GM12878 (cell line): ENCODE measurements around the gene PNMA6F. TPM values are rescaled to one million over a fixed set of nuclear protein-coding genes. Genes with fewer than 3 reads are reported as not detected.

ENCODE experiments used
- ATAC-seq: fragments of 200-7000 bp; cut with Tn5 transposase; 3 replicates; pipeline ENCODE4 v1.9.1; 2020; ENCODE audit warnings: mild to moderate bottlenecking, moderate library complexity
- BruUV-seq: library from RNA; stranded (reverse); fragments of 400-500 nt; replicated peaks from 2 replicates; lab custom pipeline; 2021; lab: Mats Ljungman, UMichigan
- CTCF ChIA-PET: fragments of 300-600 bp; sonication (Branson Sonifier 250); formaldehyde crosslinking; extraction: SDS; loops from one replicate; lab custom pipeline; 2021; ENCODE audit warnings: inconsistent platforms; lab: Yijun Ruan, JAX
- POLR2A ChIA-PET: fragments of 350-600 bp; formaldehyde crosslinking; extraction: SDS; loops from one replicate; lab custom pipeline; 2021; ENCODE audit warnings: inconsistent platforms; lab: Charles Lee
- RAD21 ChIA-PET: fragments of 300-600 bp; sonication (Branson Sonifier 250); formaldehyde crosslinking; loops from one replicate; lab custom pipeline; 2023; ENCODE audit warnings: antibody characterized with exemption; ENCODE audit not compliant: unreplicated experiment; lab: Charles Lee
- SMC1A ChIA-PET: fragments of 300-600 bp; sonication (Branson Sonifier 250); formaldehyde crosslinking; loops from one replicate; lab custom pipeline; 2023; ENCODE audit not compliant: unreplicated experiment, uncharacterized antibody; lab: Charles Lee
- DNase-seq: peaks from one replicate; pipeline ENCODE4 v3.0.0-alpha.2; 2011; ENCODE audit warnings: low read depth, low spot score
- FAIRE-seq: peaks from 3 replicates; lab custom pipeline; 2011; peaks lifted over from hg19 to GRCh38; lab: Jason Lieb, UNC
- H2AFZ ChIP-seq: 2 replicates; pipeline ENCODE4 v1.6.0; 2011; ENCODE audit warnings: low read depth, low read length, control low read depth; ENCODE audit not compliant: control insufficient read depth
- H3K27ac ChIP-seq: 2 replicates; pipeline ENCODE4 v1.5.1; 2011; ENCODE audit warnings: control low read depth; ENCODE audit not compliant: control insufficient read depth, insufficient read depth
- H3K27me3 ChIP-seq, 2 experiments: replicated peaks in 1 of 2; 2 replicates each; pipeline versions ENCODE4 v1.6.0 to v1.6.1; 2011; ENCODE audit warnings: low read length in 1 of 2; ENCODE audit not compliant: control insufficient read depth in 2 of 2, insufficient read depth in 2 of 2
- H3K36me3 ChIP-seq, 2 experiments: 2 replicates each; pipeline ENCODE4 v1.5.1; 2011; ENCODE audit warnings: low read length in 1 of 2; ENCODE audit not compliant: control insufficient read depth in 2 of 2, insufficient read depth in 2 of 2
- H3K4me1 ChIP-seq: 2 replicates; pipeline ENCODE4 v1.6.1; 2011; ENCODE audit warnings: mild to moderate bottlenecking, low read length, moderate library complexity, mixed read lengths; ENCODE audit not compliant: control insufficient read depth, insufficient read depth
- H3K4me2 ChIP-seq: 2 replicates; pipeline ENCODE4 v1.6.0; 2011; ENCODE audit warnings: control low read depth; ENCODE audit not compliant: control insufficient read depth, insufficient read depth
- H3K4me3 ChIP-seq: fragments of 200-600 bp; sonication (generic); 2 replicates; pipeline ENCODE4 v1.5.1; 2016
- H3K79me2 ChIP-seq: 2 replicates; pipeline ENCODE4 v1.6.0; 2011; ENCODE audit warnings: low read length; ENCODE audit not compliant: control insufficient read depth, insufficient read depth
- H3K9ac ChIP-seq: 2 replicates; pipeline ENCODE4 v1.8.0; 2011; ENCODE audit warnings: low read length, control low read depth, mixed read lengths; ENCODE audit not compliant: control insufficient read depth, insufficient read depth
- H3K9me3 ChIP-seq: replicated peaks from 3 replicates; pipeline ENCODE4 v1.5.1; 2011; ENCODE audit warnings: mild to moderate bottlenecking, low read length; ENCODE audit not compliant: control insufficient read depth, insufficient read depth
- H4K20me1 ChIP-seq: 2 replicates; pipeline ENCODE4 v1.6.0; 2011; ENCODE audit not compliant: control insufficient read depth, insufficient read depth
- BHLHE40 ChIP-seq, 2 experiments: fragments of 450-650 bp in 1 of 2; IDR thresholded peaks; 2 replicates each; pipeline ENCODE4 v1.6.1; 2011 to 2017; ENCODE audit warnings: low read depth in 2 of 2, borderline replicate concordance in 1 of 2, improper control_type of control experiment in 1 of 2, low read length in 1 of 2, mild to moderate bottlenecking in 1 of 2
- IKZF1 ChIP-seq: fragments of 450-650 bp; conservative IDR thresholded peaks from 2 replicates; pipeline ENCODE4 v1.6.1; 2017; ENCODE audit warnings: antibody characterized with exemption, mild to moderate bottlenecking
- NFIC ChIP-seq: IDR thresholded peaks from 2 replicates; pipeline ENCODE4 v1.6.1; 2012; ENCODE audit warnings: low read depth, mild to moderate bottlenecking, inconsistent platforms, low read length, moderate library complexity
- NFYB ChIP-seq: IDR thresholded peaks from 2 replicates; pipeline ENCODE4 v1.6.1; 2011; ENCODE audit warnings: low read depth, mild to moderate bottlenecking, low read length, improper control_type of control experiment, moderate library complexity; ENCODE audit not compliant: insufficient read depth
- RB1 ChIP-seq: fragments of 450-650 bp; formaldehyde crosslinking; IDR thresholded peaks from 2 replicates; pipeline ENCODE4 v1.6.1; 2017; ENCODE audit warnings: mild to moderate bottlenecking, borderline replicate concordance
- RCOR1 ChIP-seq: conservative IDR thresholded peaks from 2 replicates; pipeline ENCODE4 v1.6.1; 2012; ENCODE audit warnings: low read depth, low read length, improper control_type of control experiment
- SP1 ChIP-seq: IDR thresholded peaks from one replicate; pipeline ENCODE4 v1.6.1; 2011; ENCODE audit warnings: low read depth, low read length
- SRF ChIP-seq, 2 experiments: IDR thresholded peaks; 2 replicates each; pipeline ENCODE4 v1.6.1; 2011; ENCODE audit warnings: low read depth in 2 of 2, low read length in 2 of 2, mild to moderate bottlenecking in 1 of 2, moderate library complexity in 1 of 2
- TARDBP ChIP-seq: IDR thresholded peaks from 2 replicates; pipeline ENCODE4 v1.6.1; 2016; ENCODE audit warnings: borderline replicate concordance
- TCF12 ChIP-seq: IDR thresholded peaks from 2 replicates; pipeline ENCODE4 v1.6.1; 2011; ENCODE audit warnings: low read depth, mild to moderate bottlenecking, low read length
- WRNIP1 ChIP-seq: IDR thresholded peaks from 2 replicates; pipeline ENCODE4 v1.6.1; 2011; ENCODE audit warnings: low read depth, low read length, improper control_type of control experiment, borderline replicate concordance
- WGBS: methylation state at CpG from one replicate; pipeline ENCODE4 v1.1.6; 2016; ENCODE audit warnings: low lambda C conversion rate; ENCODE audit not compliant: insufficient replicate concordance, insufficient coverage; ENCODE audit errors: missing lambda C conversion rate; 5-methylcytosine and 5-hydroxymethylcytosine counted together
- in situ Hi-C: fragments of 300-500 bp; cut with MboI; formaldehyde crosslinking; loops from 9 replicates; pipeline ENCODE4 v1.14.3; 2018; ENCODE audit warnings: mixed read lengths
- intact Hi-C: fragments of 100-400 bp; cut with micrococcal nuclease; formaldehyde crosslinking; loops from one replicate; pipeline ENCODE4 v1.14.2; 2022; ENCODE audit not compliant: unreplicated experiment
- polyA plus RNA-seq, 11 experiments: library from polyadenylated mRNA; depleted of rRNA in 4 of 11; unstranded in 6 of 11; stranded (reverse) in 5 of 11; fragments of >200 nt; fragmentation: Nextera tagmentation in 4 of 11; fragmentation: Illumina TruSeq in 1 of 11; extraction: Ambion mirVana in 4 of 11; extraction: Trizol in 1 of 11; gene quantifications; 1 replicate in 1 of 11; 2 replicates in 10 of 11; pipeline versions ENCODE4 v1.2.1 to v1.2.3, GENCODE V29; 2011 to 2016; ENCODE audit warnings: inconsistent platforms in 2 of 11, missing spikeins in 2 of 11, low read depth in 1 of 11
- total RNA-seq, 4 experiments: library from RNA; depleted of rRNA in 3 of 4; stranded (reverse); fragments of >200 nt in 3 of 4; fragmentation: Illumina TruSeq in 1 of 4; extraction: Trizol in 1 of 4; gene quantifications; 2 replicates each; pipeline versions ENCODE4 v1.2.1 to v1.2.3, GENCODE V29; 2013 to 2021
- TF ChIP-seq, protein P1 (sequence below): fragments of 450-650 bp; formaldehyde crosslinking; IDR thresholded peaks from 2 replicates; pipeline ENCODE4 v1.5.0; 2022; ENCODE audit warnings: mild to moderate bottlenecking, missing genetic modification characterization
- TF ChIP-seq, protein P2 (sequence below): IDR thresholded peaks from 2 replicates; pipeline ENCODE4 v1.6.1; 2012; ENCODE audit warnings: low read length, inconsistent platforms
- TF ChIP-seq, protein P3 (sequence below): fragments of 450-650 bp; conservative IDR thresholded peaks from 2 replicates; pipeline ENCODE4 v1.6.1; 2017; ENCODE audit warnings: mild to moderate bottlenecking, moderate library complexity

Gene PNMA6F
- total and polyA plus RNA-seq, 10 of the 15 experiments (the other 5 are each of a cell fraction or from before 2014, with no cell fraction given), result not detected

DNA sequence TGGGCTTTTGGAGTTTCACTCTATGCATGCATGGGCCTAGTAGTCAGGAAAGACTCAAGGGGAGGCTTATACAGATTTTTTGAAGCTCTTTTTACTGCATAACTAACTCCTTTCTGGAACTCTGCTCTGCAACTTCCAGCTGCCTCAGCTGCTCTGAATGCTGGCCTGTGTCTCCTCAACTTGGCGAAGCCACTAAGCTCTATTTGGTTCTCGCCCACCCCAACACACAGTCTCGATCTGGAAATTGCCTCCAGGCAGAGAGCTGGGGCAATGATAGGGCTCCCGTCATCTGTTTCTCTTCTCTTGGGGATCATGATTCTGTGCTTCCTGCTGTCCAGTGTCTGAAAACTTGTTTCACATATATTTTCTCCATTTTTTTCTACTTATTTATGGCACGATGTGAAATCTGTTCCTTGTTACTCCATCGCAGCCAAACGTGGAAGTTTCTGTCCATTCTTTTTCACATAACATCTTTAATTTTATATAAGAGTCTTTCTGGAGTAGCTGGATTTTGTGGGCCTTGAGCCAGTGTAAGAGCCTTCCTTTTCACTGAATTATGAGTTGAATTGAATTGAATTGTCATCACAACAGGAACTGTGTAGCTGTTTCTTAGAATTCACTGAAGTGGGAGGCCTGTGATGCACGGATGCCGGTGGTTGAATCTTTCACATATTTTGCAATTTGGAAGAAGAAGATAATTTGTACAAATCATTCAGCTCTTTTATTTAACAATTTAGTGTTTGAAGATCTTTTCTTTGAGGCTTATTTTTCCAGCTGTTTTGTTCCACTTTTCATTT, 21.4 kb upstream of the PNMA6F start:
- Histone ChIP-seq H3K9ac (no peak overlapping the region), H3K9me3 (no peaks in the 10 kb centered on the region; the same call in 2 of the 3 replicates), H3K4me2 (no peak overlapping the region), H3K4me1 (no peaks in the 10 kb centered on the region), H3K36me3 (peaks cover 5 to 9% of the 10 kb centered on the region in 2 experiments; a peak in 3 of 4 replicates), H2AFZ (no peak overlapping the region), H3K27ac (no peak overlapping the region), H3K4me3 (no peak overlapping the region), H3K79me2 (peaks cover 10% of the 10 kb centered on the region), H4K20me1 (no peaks in the 10 kb centered on the region), H3K27me3 (no peaks in the 10 kb centered on the region)
- FAIRE-seq (no peak), ATAC-seq (no peak), DNase-seq (no peak)
- intact Hi-C loops, result no loop called here
- TF ChIP-seq TCF12 (no peak), IKZF1 (no peak), NFYB (no peak), BHLHE40 (IDR thresholded peaks at IDR 0.05; ENCODE audit: borderline replicate concordance in 1 of 2, low read depth in 2 of 2, low read length in 1 of 2) (no peak), NFIC (no peak), RB1 (no peak), WRNIP1 (no peak), TARDBP (no peak), RCOR1 (no peak), SP1 (no peak), SRF (IDR thresholded peaks at IDR 0.05; ENCODE audit: low read depth in 2 of 2, low read length in 2 of 2) (no peak)
- TF ChIP-seq, protein P1, sequence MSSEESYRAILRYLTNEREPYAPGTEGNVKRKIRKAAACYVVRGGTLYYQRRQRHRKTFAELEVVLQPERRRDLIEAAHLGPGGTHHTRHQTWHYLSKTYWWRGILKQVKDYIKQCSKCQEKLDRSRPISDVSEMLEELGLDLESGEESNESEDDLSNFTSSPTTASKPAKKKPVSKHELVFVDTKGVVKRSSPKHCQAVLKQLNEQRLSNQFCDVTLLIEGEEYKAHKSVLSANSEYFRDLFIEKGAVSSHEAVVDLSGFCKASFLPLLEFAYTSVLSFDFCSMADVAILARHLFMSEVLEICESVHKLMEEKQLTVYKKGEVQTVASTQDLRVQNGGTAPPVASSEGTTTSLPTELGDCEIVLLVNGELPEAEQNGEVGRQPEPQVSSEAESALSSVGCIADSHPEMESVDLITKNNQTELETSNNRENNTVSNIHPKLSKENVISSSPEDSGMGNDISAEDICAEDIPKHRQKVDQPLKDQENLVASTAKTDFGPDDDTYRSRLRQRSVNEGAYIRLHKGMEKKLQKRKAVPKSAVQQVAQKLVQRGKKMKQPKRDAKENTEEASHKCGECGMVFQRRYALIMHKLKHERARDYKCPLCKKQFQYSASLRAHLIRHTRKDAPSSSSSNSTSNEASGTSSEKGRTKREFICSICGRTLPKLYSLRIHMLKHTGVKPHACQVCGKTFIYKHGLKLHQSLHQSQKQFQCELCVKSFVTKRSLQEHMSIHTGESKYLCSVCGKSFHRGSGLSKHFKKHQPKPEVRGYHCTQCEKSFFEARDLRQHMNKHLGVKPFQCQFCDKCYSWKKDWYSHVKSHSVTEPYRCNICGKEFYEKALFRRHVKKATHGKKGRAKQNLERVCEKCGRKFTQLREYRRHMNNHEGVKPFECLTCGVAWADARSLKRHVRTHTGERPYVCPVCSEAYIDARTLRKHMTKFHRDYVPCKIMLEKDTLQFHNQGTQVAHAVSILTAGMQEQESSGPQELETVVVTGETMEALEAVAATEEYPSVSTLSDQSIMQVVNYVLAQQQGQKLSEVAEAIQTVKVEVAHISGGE (CRISPR knock-in tag), result no peak
- TF ChIP-seq, protein P2, sequence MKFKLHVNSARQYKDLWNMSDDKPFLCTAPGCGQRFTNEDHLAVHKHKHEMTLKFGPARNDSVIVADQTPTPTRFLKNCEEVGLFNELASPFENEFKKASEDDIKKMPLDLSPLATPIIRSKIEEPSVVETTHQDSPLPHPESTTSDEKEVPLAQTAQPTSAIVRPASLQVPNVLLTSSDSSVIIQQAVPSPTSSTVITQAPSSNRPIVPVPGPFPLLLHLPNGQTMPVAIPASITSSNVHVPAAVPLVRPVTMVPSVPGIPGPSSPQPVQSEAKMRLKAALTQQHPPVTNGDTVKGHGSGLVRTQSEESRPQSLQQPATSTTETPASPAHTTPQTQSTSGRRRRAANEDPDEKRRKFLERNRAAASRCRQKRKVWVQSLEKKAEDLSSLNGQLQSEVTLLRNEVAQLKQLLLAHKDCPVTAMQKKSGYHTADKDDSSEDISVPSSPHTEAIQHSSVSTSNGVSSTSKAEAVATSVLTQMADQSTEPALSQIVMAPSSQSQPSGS, result no peak
- TF ChIP-seq, protein P3, sequence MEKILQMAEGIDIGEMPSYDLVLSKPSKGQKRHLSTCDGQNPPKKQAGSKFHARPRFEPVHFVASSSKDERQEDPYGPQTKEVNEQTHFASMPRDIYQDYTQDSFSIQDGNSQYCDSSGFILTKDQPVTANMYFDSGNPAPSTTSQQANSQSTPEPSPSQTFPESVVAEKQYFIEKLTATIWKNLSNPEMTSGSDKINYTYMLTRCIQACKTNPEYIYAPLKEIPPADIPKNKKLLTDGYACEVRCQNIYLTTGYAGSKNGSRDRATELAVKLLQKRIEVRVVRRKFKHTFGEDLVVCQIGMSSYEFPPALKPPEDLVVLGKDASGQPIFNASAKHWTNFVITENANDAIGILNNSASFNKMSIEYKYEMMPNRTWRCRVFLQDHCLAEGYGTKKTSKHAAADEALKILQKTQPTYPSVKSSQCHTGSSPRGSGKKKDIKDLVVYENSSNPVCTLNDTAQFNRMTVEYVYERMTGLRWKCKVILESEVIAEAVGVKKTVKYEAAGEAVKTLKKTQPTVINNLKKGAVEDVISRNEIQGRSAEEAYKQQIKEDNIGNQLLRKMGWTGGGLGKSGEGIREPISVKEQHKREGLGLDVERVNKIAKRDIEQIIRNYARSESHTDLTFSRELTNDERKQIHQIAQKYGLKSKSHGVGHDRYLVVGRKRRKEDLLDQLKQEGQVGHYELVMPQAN, result no peak
- ChIA-PET POLR2A (no interaction called here), CTCF (interaction anchor here (1.3 kb wide), 1 partner anchor 10 kb away, joined by 3 read pairs; no protein-coding TSS in a partner anchor), SMC1A (interaction anchor here (1.2 kb wide), 1 partner anchor 10 kb away, joined by 3 read pairs; no protein-coding TSS in a partner anchor), RAD21 (no interaction called here)
- in situ Hi-C loops, result no loop called here
- BruUV-seq, result no TSS peak
- 90% methylated on average over 9 of the region's 9 CpGs for WGBS
